Endothelial cell of umbilical vein (primary cell): ENCODE measurements around the gene CTSW. TPM values are rescaled to one million over a fixed set of nuclear protein-coding genes. Genes with fewer than 3 reads are reported as not detected.

Experiments used
- BruUV-seq: library from RNA; stranded (reverse); fragments of 400-500 nt; replicated peaks from 2 replicates; lab custom pipeline; 2021; lab: Mats Ljungman, UMichigan
- CTCF ChIA-PET: fragments of 300-600, 350-600 bp; sonication (Branson Sonifier 250); formaldehyde crosslinking; loops from one replicate; lab custom pipeline; 2021; ENCODE audit warnings: antibody characterized with exemption, inconsistent platforms; lab: Charles Lee
- POLR2A ChIA-PET: fragments of 300-600, 350-600 bp; sonication (Branson Sonifier 250); formaldehyde crosslinking; loops from one replicate; lab custom pipeline; 2021; ENCODE audit warnings: antibody characterized with exemption, inconsistent platforms; lab: Charles Lee
- DNase-seq: peaks from one replicate; pipeline ENCODE4 v3.0.0-alpha.2; 2011; ENCODE audit warnings: low read depth, low spot score
- FAIRE-seq: peaks from 2 replicates; lab custom pipeline; 2011; peaks lifted over from hg19 to GRCh38; lab: Jason Lieb, UNC
- H2AFZ ChIP-seq: 2 replicates; pipeline ENCODE4 v1.6.0; 2012; ENCODE audit warnings: low read depth, low read length, control low read depth, inconsistent platforms
- H3K27ac ChIP-seq: 2 replicates; pipeline ENCODE4 v1.5.1; 2011; ENCODE audit warnings: low read depth, mild to moderate bottlenecking, control low read depth, low read length, moderate library complexity; ENCODE audit not compliant: insufficient read depth
- H3K27me3 ChIP-seq, 2 experiments: 2 replicates each; pipeline versions ENCODE4 v1.6.0 to v1.6.1; 2011; ENCODE audit warnings: low read length in 2 of 2, mixed read lengths in 1 of 2; ENCODE audit not compliant: control insufficient read depth in 2 of 2, insufficient read depth in 2 of 2
- H3K36me3 ChIP-seq, 2 experiments: 2 replicates in 1 of 2; 3 replicates in 1 of 2; pipeline ENCODE4 v1.5.1; 2011; ENCODE audit warnings: low read length in 2 of 2, mild to moderate bottlenecking in 1 of 2, moderate library complexity in 1 of 2; ENCODE audit not compliant: control insufficient read depth in 2 of 2, insufficient read depth in 2 of 2; ENCODE audit errors: extremely low read depth in 1 of 2
- H3K4me1 ChIP-seq: 3 replicates; pipeline ENCODE4 v1.5.1; 2011; ENCODE audit warnings: mild to moderate bottlenecking, low read length; ENCODE audit not compliant: control insufficient read depth, insufficient read depth; ENCODE audit errors: extremely low read depth
- H3K4me2 ChIP-seq: 2 replicates; pipeline ENCODE4 v1.6.1; 2011; ENCODE audit warnings: low read length, control low read depth, mixed read lengths; ENCODE audit not compliant: insufficient read depth
- H3K4me3 ChIP-seq, 3 experiments: fragments of 200-600 bp in 1 of 3; sonication (generic), shearing (Covaris generic) in 1 of 3; replicated peaks in 1 of 3; 2 replicates each; pipeline ENCODE4 v1.5.1; 2011 to 2016; ENCODE audit warnings: control low read depth in 3 of 3, low read length in 3 of 3, mild to moderate bottlenecking in 2 of 3, inconsistent platforms in 1 of 3, low read depth in 1 of 3, moderate library complexity in 1 of 3; ENCODE audit not compliant: insufficient read depth in 1 of 3
- H3K79me2 ChIP-seq: 2 replicates; pipeline ENCODE4 v1.6.0; 2012; ENCODE audit warnings: low read length, inconsistent platforms; ENCODE audit not compliant: control insufficient read depth, insufficient read depth
- H3K9ac ChIP-seq: replicated peaks from 2 replicates; pipeline ENCODE3; 2011; ENCODE audit warnings: low read length, control low read depth; ENCODE audit not compliant: insufficient read depth; ENCODE audit errors: extremely low read depth
- H3K9me1 ChIP-seq: replicated peaks from 3 replicates; pipeline ENCODE4 v1.6.0; 2011; ENCODE audit warnings: mild to moderate bottlenecking, low read length; ENCODE audit not compliant: control insufficient read depth, insufficient read depth; ENCODE audit errors: extremely low read depth
- H3K9me3 ChIP-seq: replicated peaks from 2 replicates; pipeline ENCODE4 v1.5.1; 2012; ENCODE audit warnings: low read length, inconsistent platforms; ENCODE audit not compliant: control insufficient read depth, insufficient read depth
- H4K20me1 ChIP-seq: replicated peaks from 2 replicates; pipeline ENCODE3; 2011; ENCODE audit warnings: mild to moderate bottlenecking, low read length; ENCODE audit not compliant: control insufficient read depth, insufficient read depth; ENCODE audit errors: extremely low read depth
- CTCF ChIP-seq, 2 donors: IDR thresholded peaks; 1 replicate in 1 of 2; 2 replicates in 1 of 2; pipeline ENCODE4 v1.5.1; 2011; ENCODE audit warnings: low read length in 2 of 2, mild to moderate bottlenecking in 2 of 2, moderate library complexity in 2 of 2, control low read depth in 1 of 2, inconsistent platforms in 1 of 2, low read depth in 1 of 2; ENCODE audit not compliant: insufficient read depth in 1 of 2; ENCODE audit errors: extremely low read depth in 1 of 2
- EZH2 ChIP-seq: IDR thresholded peaks from 2 replicates; pipeline ENCODE4 v1.6.1; 2012; ENCODE audit warnings: borderline replicate concordance, low read depth, mild to moderate bottlenecking, moderate library complexity, low read length, inconsistent platforms; ENCODE audit not compliant: severe bottlenecking
- FOS ChIP-seq: IDR thresholded peaks from 2 replicates; pipeline ENCODE4 v1.6.1; 2011; ENCODE audit warnings: mild to moderate bottlenecking, low read length, moderate library complexity, borderline replicate concordance; ENCODE audit not compliant: insufficient read depth
- GATA2 ChIP-seq: IDR thresholded peaks from 2 replicates; pipeline ENCODE4 v1.7.0; 2011; ENCODE audit warnings: low read depth, mild to moderate bottlenecking, moderate library complexity, mixed read lengths, low read length; ENCODE audit not compliant: insufficient read length, insufficient read depth
- JUN ChIP-seq: IDR thresholded peaks from 2 replicates; pipeline ENCODE4 v1.6.1; 2011; ENCODE audit warnings: borderline replicate concordance, low read depth; ENCODE audit not compliant: insufficient read length, insufficient read depth
- MAX ChIP-seq: IDR thresholded peaks from 2 replicates; pipeline ENCODE4 v1.6.1; 2011; ENCODE audit not compliant: insufficient read depth, insufficient read length
- MYC ChIP-seq: IDR thresholded peaks from one replicate; pipeline ENCODE4 v1.6.1; 2011; ENCODE audit warnings: mild to moderate bottlenecking, low read depth, low read length
- POLR2A ChIP-seq: IDR thresholded peaks from 2 replicates; pipeline ENCODE4 v1.6.1; 2012; ENCODE audit warnings: low read depth, mild to moderate bottlenecking, control low read depth, low read length
- POLR2AphosphoS5 ChIP-seq: IDR thresholded peaks from 2 replicates; pipeline ENCODE4 v1.6.1; 2012; ENCODE audit warnings: low read depth, mild to moderate bottlenecking, control low read depth, low read length, moderate library complexity; ENCODE audit not compliant: insufficient read depth
- dilution Hi-C: fragments of 300-500 bp; cut with MboI; formaldehyde crosslinking; loops from one replicate; pipeline ENCODE4 v1.15.0; 2019; ENCODE audit warnings: low sequenced_read_pairs; ENCODE audit not compliant: extremely low pct_ligation_motif_present
- intact Hi-C: fragments of 100-400 bp; cut with micrococcal nuclease; formaldehyde crosslinking; loops from one replicate; pipeline ENCODE4 v1.10.0; 2022
- polyA plus RNA-seq, 4 experiments: library from polyadenylated mRNA; depleted of rRNA in 3 of 4; stranded (reverse) in 3 of 4; unstranded in 1 of 4; fragments of >200 nt; gene quantifications; 2 replicates each; pipeline versions ENCODE4 v1.2.1 to v1.2.3, GENCODE V29; 2011 to 2012; ENCODE audit warnings: missing spikeins in 1 of 4
- total RNA-seq: library from RNA; stranded (reverse); gene quantifications from 2 replicates; pipeline ENCODE4 v1.2.3, GENCODE V29; 2021

The CTSW gene
- total and polyA plus RNA-seq, 2 donors (not counting 3 experiments of a cell fraction or from before 2014, with no cell fraction given): not detected

- BruUV-seq: no TSS peak
- H2AFZ ChIP-seq: no peak overlapping the region
- intact Hi-C loops (no loop called here), dilution Hi-C loops (no loop called here)
- POLR2A ChIA-PET: interaction anchor here (1.0 to 1.2 kb wide), 2 partner anchors 8 to 38 kb away, joined by 3 read pairs; no protein-coding TSS in a partner anchor
- H3K9me3 ChIP-seq: no peaks in the 10 kb centered on the region
- CTCF ChIA-PET: interaction anchor here (0.8 to 3.7 kb wide), 8 partner anchors 8 to 137 kb away, joined by 3 to 18 read pairs (median 4); partner anchors contain the start of genes FIBP and MUS81
- no peaks in the 10 kb centered on the region for H3K27me3 ChIP-seq
- H3K36me3 ChIP-seq: peaks cover 36 to 44% of the 10 kb centered on the region in 2 experiments
- H3K9me1 ChIP-seq: no peaks in the 10 kb centered on the region
- H3K9ac ChIP-seq: no peak overlapping the region
- no peak overlapping the region for H3K4me3 ChIP-seq
- peaks cover 9% of the 10 kb centered on the region for H4K20me1 ChIP-seq
- TF ChIP-seq CTCF (IDR thresholded peaks at IDR 0.05; ENCODE audit: extremely low read depth in 1 of 2, insufficient read depth in 1 of 2, low read depth in 1 of 2, low read length in 2 of 2) (no peak), POLR2A (peak; percentile 52), EZH2 (no peak), FOS (no peak), POLR2AphosphoS5 (peak; percentile 45), MYC (no peak), JUN (no peak), GATA2 (no peak), MAX (no peak)
- DNase-seq: no peak
- H3K4me1 ChIP-seq: peaks cover 15% of the 10 kb centered on the region
- peaks cover 39% of the 10 kb centered on the region for H3K79me2 ChIP-seq
- no peak for FAIRE-seq
- no peak overlapping the region for H3K4me2 ChIP-seq
- H3K27ac ChIP-seq: no peak overlapping the region
Observed at GRCh38 chr11:65851811-65852507, 27.7 kb upstream of the CTSW start.
